GM18498 (cell line): ENCODE results near the gene FANCG.

Source experiments
- ATAC-seq: cut with Tn5 transposase; IDR thresholded peaks from one replicate; pipeline ENCODE4 v1.9.1; 2021; ENCODE audit warnings: mild to moderate bottlenecking, moderate library complexity; ENCODE audit not compliant: unreplicated experiment

The FANCG gene

GRCh38 chr9:35103660-35104191, 24.0 kb upstream of the FANCG start:
- ATAC-seq: no peak

GRCh38 chr9:35102769-35103659, 23.3 kb upstream of the FANCG start, which contains the start of gene STOML2:
STOML2 (minus strand) TSS chr9:35103131; CDS start chr9:35103094, 37 bp downstream.
- peak; percentile 93 for ATAC-seq

- ATAC-seq: no peak
These were observed 22.7 kb upstream of the FANCG start for GRCh38 chr9:35102465-35102768.

DNA sequence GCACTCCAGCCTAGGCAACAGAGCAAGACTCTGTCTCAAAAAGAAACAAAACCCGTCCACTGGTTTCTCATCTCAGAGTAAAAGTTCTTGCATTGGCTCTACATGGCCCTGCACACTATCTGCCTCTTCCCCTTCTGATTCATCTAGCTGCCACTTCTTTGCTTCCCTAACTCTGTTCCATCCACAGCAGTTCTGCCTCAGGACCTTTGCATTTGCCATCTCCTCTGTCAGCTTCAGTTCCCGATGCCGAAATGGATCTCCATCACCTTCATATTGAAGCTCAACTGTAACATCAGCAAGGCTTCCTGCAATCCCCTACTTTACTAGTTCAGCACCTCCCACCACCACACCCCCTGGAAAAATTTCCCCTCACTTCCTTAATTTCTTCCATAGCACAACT, 17.8 kb upstream of the FANCG start:
- no peak for ATAC-seq

DNA sequence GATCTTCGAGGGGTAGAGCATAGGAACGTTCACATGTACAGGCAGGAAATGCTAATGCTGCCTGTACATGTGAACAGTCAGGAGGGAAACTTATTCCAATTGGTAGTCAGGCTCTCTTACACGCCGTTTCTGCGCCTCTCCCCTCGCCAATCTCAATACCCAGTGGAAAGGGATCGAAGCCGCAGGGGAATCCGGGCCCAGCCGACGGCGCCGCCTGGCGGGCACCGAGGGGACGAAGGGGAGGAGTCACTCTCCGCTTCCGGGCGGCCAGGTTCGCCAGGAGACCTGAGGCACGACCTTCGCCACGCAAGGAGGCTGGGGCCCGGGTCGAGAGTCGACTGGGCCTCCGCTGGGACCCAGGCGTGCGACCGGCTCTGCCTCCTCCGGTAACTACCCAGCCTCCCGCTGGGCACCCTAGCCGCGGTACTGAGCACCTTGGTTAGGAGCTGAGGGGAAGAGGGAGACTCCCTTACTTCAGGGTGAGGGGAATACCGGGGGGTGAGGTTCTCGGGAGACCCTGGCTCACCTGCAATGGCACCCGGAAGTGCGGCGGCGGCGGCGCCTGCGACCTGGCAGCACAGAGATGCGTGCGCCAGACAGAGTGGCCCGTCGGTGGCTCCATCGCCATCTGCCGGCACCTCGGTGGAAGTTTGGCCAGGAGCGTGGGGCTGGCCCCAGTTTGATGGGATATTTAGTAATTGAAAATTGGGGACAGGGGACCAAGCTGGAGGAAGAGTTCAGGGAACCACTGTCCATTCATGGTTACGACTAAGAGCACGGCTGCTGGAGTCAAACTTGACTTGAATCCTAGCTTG, 16.5 kb upstream of the FANCG start, which contains the start of gene PIGO:
Gene PIGO (minus strand): TSS at position 557 of the 815 bp plus-strand sequence. CDS start 1,026 bp downstream, outside the sequence.
- ATAC-seq: peak; percentile 92

- no peak for ATAC-seq
These were observed 11.8 kb upstream of the FANCG start for GRCh38 chr9:35091536-35091935.

- ATAC-seq: no peak
These were observed 9.7 kb upstream of the FANCG start for GRCh38 chr9:35089434-35089833.

DNA sequence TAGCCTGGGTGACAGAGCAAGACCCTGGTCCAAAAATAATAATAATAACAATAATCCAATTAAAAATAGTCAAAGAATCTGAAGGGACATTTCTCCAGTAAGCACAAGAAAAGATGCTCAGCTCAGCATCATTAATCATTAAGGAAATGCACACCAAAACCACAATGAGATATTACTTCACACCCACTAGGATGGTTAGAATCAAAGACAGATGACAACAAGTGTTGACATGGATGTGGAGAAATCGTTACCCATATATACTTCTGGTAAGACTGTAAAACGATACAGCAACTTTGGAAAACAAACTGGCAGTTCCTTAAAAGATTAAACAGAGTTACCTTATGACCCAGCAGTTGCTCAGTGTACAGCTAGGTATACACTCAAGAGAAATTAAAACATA, 5.3 kb upstream of the FANCG start:
- no peak for ATAC-seq

DNA sequence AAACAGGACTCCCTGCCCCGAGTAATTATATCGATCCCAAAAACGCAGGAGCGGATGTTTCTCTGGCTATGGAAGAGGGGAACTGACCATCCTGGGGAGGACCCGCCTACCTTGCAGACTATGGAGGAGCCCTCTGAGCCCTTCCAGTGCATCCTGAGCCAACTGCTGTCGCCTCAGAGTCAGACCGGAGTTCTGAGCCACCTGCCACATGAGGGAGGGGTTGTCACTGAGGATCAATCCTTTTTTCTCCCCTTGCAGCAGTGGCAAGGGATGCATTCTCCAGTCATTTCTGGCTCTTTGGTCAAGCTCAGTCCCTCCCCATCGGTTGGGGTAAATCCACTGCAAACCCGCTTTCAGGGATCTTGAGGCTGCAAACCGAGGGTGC, 709 bp downstream of the FANCG start:
- no peak for ATAC-seq

- no peak for ATAC-seq
These were observed 1.7 kb downstream of the FANCG start for GRCh38 chr9:35078066-35078465.

DNA sequence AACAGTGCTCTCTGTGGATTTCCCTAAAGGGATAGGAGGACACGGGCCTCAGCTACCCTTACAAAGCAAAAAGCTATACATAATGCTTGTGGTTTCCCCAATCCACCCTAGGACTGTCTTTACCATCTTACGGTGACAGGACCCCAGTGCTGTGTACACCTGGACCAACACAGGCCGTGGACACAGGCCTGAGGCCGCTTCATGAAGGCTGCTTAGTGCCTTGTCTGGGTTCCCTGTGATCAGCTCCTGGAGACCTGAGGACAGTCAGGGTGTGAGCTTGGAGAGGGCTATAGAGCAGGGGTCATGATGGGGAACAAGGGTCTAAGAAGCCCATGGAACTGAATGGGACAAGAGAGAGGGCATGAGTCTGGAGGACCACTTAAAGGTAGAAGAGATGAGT, 2.9 kb downstream of the FANCG start:
- ATAC-seq: no peak

GRCh38 chr9:35075358-35075757, 4.4 kb downstream of the FANCG start:
- ATAC-seq: no peak

DNA sequence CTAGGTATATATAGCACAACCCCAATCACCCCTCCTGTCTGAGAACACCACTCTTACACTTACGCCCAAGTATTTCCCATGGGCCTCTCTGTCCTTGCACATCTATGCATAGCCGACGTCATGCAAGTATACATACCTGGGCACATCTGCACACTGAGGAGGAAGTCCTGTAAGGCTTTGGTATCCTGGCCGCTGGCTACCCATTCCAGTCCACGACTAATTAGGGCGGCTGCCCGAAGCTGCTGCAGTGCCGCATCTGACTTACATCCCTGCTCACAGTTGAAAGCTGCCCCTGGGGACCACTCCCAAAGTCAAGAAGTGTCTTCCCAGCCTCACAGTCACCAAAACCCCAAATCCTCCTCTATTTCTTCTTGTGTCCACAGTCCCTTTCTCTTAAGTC, 5.0 kb downstream of the FANCG start:
- no peak for ATAC-seq

GRCh38 chr9:35074141-35074540, 5.6 kb downstream of the FANCG start:
- no peak for ATAC-seq

DNA sequence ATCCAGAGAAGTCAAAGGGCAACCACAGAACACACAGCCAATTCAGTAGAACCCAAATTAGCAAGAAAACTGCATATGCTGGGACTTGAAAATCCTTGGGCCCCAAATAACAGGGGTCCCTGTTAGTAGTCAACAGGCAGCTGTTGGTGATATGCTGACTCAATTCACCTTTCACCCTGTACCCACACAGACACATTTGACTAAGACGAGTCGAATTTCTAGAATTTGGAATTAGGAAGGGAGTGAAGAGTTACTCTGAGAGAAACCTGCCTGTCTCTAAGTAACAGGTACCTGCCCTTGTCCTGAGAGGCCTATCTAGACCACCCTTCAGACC, 6.5 kb downstream of the FANCG start:
- no peak for ATAC-seq

DNA sequence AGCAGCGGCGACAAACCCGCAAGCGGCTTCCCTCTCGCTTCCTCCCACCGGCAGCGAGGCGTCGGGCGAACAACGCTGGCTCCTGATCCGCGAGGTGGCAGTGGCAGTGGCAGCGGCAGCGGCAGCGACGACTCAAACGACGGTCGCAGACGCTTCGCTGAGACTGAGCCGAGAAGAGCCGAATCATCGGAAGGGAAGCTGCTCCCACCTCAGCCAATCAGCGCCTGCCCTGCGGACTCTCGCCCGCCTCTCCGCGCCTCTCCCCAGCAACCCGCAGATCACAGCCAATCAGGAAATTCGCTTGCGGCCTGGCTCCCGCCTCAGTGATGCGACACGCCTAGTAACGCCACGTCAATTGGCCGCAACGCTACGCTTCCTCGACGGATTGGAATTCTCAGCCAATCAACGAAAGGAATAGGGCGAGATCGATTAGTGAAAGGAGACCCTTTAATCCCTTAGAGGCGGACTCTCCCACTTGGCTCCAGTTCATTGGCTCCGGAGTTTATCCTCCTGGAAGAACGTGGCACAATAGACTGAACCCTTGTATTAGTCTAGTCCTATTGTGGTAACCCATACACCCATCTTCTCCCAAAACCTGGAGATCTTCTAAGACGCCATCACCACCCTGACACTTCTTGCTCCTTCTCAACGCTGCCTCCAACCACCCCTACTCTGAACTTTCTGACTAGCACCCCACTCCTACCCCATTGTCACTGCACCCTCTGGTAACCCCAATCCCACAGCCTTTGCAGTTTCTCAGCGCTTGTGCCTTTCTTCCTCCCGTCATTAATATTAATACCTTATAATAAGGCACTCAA, 7.1 kb downstream of the FANCG start, which contains the start of gene VCP:
Gene VCP (minus strand): TSS at position 165 of the 818 bp plus-strand sequence. CDS start 272 bp downstream, outside the sequence.
- ATAC-seq: peak; percentile 84

DNA sequence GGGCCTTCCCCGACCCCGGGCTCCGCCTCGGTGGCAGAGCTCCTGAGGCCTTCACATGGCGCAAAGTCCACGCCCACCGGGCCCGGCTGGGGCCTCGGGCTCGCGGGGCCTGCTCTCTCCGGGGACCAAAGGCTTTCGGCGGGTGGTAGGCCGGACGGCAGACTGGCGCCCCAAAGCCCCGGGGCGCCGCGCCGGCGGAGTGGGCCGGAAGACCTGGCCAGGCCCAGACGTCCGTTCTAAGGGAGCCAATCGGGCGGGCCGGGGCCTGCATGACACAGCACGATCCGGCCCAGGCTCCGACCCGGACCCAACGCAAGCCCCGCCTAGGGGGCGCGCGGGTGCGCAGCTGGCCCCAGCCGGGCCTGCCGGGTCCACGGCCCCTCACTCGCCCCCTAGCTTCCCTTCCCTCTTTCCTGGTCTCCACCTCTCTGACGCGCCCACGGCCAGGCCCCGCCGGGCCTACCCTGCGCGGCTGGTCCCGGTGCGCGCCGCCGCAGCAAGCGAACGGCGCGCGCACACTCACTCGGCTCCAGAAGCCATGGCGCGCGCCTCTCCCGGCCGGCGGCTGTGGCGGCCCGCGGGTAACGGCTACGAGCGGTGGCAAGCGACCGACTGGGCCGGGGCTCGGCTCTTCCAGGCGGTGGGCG, 7.8 kb downstream of the FANCG start:
- peak; percentile 56 for ATAC-seq

- no peak for ATAC-seq
These were observed 8.6 kb downstream of the FANCG start for GRCh38 chr9:35070823-35071813.

- no peak for ATAC-seq
These were observed 10.7 kb downstream of the FANCG start for GRCh38 chr9:35069020-35069419.
